Fibroblast of pulmonary artery (primary cell): ENCODE data around the gene PTGIS.

Experiments
- DNase-seq: peaks from one replicate; pipeline ENCODE4 v3.0.0-alpha.2; 2010; ENCODE audit warnings: low read depth
- H3K4me3 ChIP-seq: replicated peaks from 2 replicates; pipeline ENCODE4 v1.5.1; 2011; ENCODE audit warnings: low read depth, mild to moderate bottlenecking, control low read depth, low read length, moderate library complexity
- TF ChIP-seq, protein P1 (sequence below): IDR thresholded peaks from 2 replicates; pipeline ENCODE4 v1.5.1; 2011; ENCODE audit warnings: mild to moderate bottlenecking, control low read depth, low read length, inconsistent platforms; ENCODE audit errors: missing control alignments

PTGIS gene

GRCh38 chr20:49594143-49594930 is 26.4 kb upstream of the PTGIS start:
- no peak overlapping the region for H3K4me3 ChIP-seq

DNA sequence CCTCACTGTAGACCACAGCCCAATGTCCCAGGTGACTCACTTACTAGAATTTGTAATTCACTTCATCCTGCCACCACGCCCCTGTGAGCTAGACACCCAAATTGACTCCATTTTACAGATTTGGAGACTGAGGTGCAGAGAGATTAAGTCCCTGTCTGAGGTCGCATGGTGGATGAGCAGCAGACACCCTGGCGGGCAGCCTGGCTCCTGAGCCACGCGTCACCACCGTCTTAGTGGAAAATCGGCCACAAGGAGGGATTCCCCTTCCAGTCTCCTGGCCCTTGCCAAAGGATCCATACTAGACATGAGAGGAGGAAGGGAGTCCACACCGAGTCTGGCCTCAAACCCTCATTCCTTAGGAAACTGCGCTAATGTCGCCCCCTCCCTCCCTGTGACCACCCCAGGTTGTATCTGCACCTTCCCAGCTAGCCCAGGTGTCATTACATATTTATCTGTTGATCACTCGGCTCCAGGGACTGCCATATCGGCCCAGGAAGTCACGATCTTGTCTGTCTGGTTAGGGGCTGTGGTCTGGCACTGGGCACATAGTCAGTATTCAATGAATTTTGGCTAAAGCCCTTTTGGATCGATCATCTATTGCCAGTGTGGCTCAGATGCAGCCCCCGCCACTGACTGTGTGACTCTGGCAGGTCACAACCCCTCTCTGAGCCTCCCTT is 25.7 kb upstream of the PTGIS start:
- TF ChIP-seq, protein P1, sequence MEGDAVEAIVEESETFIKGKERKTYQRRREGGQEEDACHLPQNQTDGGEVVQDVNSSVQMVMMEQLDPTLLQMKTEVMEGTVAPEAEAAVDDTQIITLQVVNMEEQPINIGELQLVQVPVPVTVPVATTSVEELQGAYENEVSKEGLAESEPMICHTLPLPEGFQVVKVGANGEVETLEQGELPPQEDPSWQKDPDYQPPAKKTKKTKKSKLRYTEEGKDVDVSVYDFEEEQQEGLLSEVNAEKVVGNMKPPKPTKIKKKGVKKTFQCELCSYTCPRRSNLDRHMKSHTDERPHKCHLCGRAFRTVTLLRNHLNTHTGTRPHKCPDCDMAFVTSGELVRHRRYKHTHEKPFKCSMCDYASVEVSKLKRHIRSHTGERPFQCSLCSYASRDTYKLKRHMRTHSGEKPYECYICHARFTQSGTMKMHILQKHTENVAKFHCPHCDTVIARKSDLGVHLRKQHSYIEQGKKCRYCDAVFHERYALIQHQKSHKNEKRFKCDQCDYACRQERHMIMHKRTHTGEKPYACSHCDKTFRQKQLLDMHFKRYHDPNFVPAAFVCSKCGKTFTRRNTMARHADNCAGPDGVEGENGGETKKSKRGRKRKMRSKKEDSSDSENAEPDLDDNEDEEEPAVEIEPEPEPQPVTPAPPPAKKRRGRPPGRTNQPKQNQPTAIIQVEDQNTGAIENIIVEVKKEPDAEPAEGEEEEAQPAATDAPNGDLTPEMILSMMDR: no peak
- no peak for DNase-seq
- H3K4me3 ChIP-seq: no peak overlapping the region

More at GRCh38 chr20:49594143-49594930, 26.4 kb upstream of the PTGIS start:
- TF ChIP-seq, protein P1: no peak
- DNase-seq: peak; percentile 66

- no peak overlapping the region for H3K4me3 ChIP-seq
- TF ChIP-seq, protein P1: no peak
Observed at GRCh38 chr20:49592120-49592519, 24.2 kb upstream of the PTGIS start.

DNA sequence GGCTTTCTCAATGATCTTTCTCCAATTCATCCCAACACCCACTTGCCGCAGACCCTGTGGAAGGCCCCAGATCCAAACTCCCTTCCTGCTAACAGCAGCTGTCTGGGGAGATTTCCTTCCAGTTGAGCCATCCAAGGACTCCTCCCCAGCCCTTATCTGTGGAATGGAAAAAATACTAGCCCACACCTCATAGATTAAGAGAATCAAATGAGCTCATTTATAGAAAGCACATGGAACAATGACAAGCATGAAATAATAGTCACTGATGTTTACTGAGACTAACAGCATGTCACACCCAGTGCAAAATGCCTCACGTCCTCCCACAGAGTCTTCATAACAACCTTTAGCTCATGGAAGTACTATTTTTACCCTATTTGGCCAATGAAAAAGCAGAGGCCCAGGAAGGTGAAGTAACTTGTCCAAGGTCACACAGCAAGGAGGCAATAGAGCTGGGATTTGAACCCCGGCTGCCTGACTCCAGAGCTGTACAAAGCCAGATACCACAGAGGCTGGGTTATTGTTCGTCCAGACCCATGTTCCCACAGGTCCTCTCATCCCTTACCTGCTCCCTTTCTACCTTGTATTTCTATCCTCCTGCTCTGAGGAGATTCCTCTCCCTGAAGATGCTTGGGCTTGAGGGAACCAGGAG is 23.4 kb upstream of the PTGIS start:
- H3K4me3 ChIP-seq: no peak overlapping the region
- DNase-seq: peak; percentile 90
- TF ChIP-seq, protein P1: no peak

More at GRCh38 chr20:49592120-49592519, 24.2 kb upstream of the PTGIS start:
- no peak for DNase-seq

DNA sequence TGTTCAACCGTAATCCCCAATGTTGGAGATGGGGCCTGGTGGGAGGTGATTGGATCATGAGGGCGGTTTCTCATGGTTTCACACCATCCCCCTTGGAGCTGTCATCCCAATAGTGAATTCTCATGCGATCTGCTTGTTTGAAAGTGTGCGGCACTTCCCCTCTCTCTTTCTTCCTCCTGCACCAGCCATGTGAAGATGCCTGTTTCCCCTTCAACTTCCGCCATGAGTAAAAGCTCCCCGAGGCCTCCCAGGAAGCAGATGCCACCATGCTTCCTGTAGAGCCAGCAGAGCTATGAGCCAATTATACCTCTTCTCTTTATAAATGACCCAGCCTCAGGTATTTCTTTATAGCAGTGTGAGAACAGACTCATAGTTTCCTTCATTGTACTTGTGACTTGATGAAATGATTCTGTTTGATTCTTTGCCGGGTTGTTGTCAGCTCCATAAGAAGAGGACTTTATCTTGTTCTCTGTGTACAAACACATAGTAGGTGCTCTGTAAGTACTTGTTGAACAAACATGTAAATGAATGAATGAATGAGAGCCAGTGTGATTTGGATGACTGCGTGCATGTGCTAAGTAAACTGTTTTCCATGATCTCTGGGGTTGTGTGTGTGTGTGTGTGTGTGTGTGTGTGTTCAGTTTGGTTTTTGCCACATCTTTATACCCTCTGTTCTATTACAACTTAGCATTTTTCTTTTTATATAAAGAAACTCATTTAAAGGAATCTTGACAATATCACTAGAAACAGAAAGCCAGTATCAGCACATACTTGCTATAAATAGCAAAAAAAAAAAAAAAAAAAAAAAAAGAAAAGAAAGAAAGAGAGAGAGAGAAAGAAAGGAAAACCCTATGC is 22.5 kb upstream of the PTGIS start:
- DNase-seq: peak; percentile 35
- no peak overlapping the region for H3K4me3 ChIP-seq
- TF ChIP-seq, protein P1: no peak

- H3K4me3 ChIP-seq: no peak overlapping the region
- TF ChIP-seq, protein P1: no peak
- DNase-seq: no peak
Observed at GRCh38 chr20:49589747-49590146, 21.8 kb upstream of the PTGIS start.
